H9 (cell line): Measurements from ENCODE around the gene SEMA5A. TPM values are rescaled to one million over a fixed set of nuclear protein-coding genes. Genes with fewer than 3 reads are reported as not detected.

Source experiments
- DNase-seq: peaks from one replicate; pipeline ENCODE4 v3.0.0-alpha.2; 2017
- H2AFZ ChIP-seq: one replicate; pipeline ENCODE4 v1.6.1; 2013; ENCODE audit warnings: mild to moderate bottlenecking, low read length, control low read depth, moderate library complexity
- H2AK5ac ChIP-seq: 2 replicates; pipeline ENCODE4 v1.6.1; 2013; ENCODE audit warnings: low read length, control low read depth, mixed read lengths; ENCODE audit not compliant: insufficient read length
- H2BK120ac ChIP-seq: one replicate; pipeline ENCODE4 v1.6.1; 2013; ENCODE audit warnings: low read depth, mild to moderate bottlenecking, low read length, control low read depth, inconsistent platforms; ENCODE audit not compliant: poor library complexity, severe bottlenecking
- H2BK12ac ChIP-seq: 2 replicates; pipeline ENCODE4 v1.6.1; 2013; ENCODE audit warnings: low read length, control low read depth, mixed read lengths, low read depth; ENCODE audit not compliant: insufficient read length
- H2BK15ac ChIP-seq: 2 replicates; pipeline ENCODE4 v1.6.1; 2013; ENCODE audit warnings: low read depth, low read length, control low read depth
- H2BK20ac ChIP-seq: one replicate; pipeline ENCODE4 v1.6.1; 2013; ENCODE audit warnings: low read depth, mild to moderate bottlenecking, low read length, control low read depth, inconsistent platforms; ENCODE audit not compliant: poor library complexity, severe bottlenecking
- H2BK5ac ChIP-seq: 2 replicates; pipeline ENCODE4 v1.6.1; 2013; ENCODE audit warnings: low read length, control low read depth, mixed read lengths; ENCODE audit not compliant: insufficient read length
- H3K14ac ChIP-seq: 2 replicates; pipeline ENCODE4 v1.6.1; 2013; ENCODE audit warnings: low read length, control low read depth; ENCODE audit not compliant: insufficient read depth
- H3K18ac ChIP-seq: 2 replicates; pipeline ENCODE4 v1.6.1; 2013; ENCODE audit warnings: low read depth, mild to moderate bottlenecking, mixed read lengths, low read length, control low read depth; ENCODE audit not compliant: insufficient read length
- H3K23ac ChIP-seq: 2 replicates; pipeline ENCODE4 v1.6.1; 2013; ENCODE audit warnings: low read length, control low read depth, mixed read lengths, low read depth; ENCODE audit not compliant: insufficient read length
- H3K23me2 ChIP-seq: 2 replicates; pipeline ENCODE4 v1.6.1; 2013; ENCODE audit warnings: low read depth, mild to moderate bottlenecking, mixed read lengths, low read length, control low read depth; ENCODE audit not compliant: insufficient read length, poor library complexity, severe bottlenecking
- H3K27ac ChIP-seq: 2 replicates; pipeline ENCODE4 v1.5.1; 2013; ENCODE audit warnings: low read length, control low read depth, mixed read lengths, low read depth; ENCODE audit not compliant: insufficient read length
- H3K27me3 ChIP-seq: 2 replicates; pipeline ENCODE4 v1.6.1; 2013; ENCODE audit warnings: low read length, control low read depth, inconsistent platforms; ENCODE audit not compliant: insufficient read depth
- H3K4ac ChIP-seq: 2 replicates; pipeline ENCODE4 v1.6.1; 2013; ENCODE audit warnings: low read depth, mild to moderate bottlenecking, control low read depth, inconsistent platforms, low read length, moderate library complexity
- H3K4me1 ChIP-seq: 2 replicates; pipeline ENCODE4 v1.6.1; 2013; ENCODE audit warnings: low read length, control low read depth, inconsistent platforms; ENCODE audit not compliant: insufficient read depth
- H3K4me2 ChIP-seq: 2 replicates; pipeline ENCODE4 v1.6.1; 2013; ENCODE audit warnings: low read length, control low read depth, mixed read lengths; ENCODE audit not compliant: insufficient read length, insufficient read depth
- H3K56ac ChIP-seq: 2 replicates; pipeline ENCODE4 v1.6.1; 2013; ENCODE audit warnings: low read depth, mild to moderate bottlenecking, mixed read lengths, low read length, control low read depth; ENCODE audit not compliant: insufficient read length
- H3K79me1 ChIP-seq: 2 replicates; pipeline ENCODE4 v1.6.1; 2013; ENCODE audit warnings: low read depth, mild to moderate bottlenecking, moderate library complexity, low read length, control low read depth, inconsistent platforms; ENCODE audit not compliant: insufficient read depth, poor library complexity, severe bottlenecking
- H3K79me2 ChIP-seq: 2 replicates; pipeline ENCODE4 v1.6.1; 2013; ENCODE audit warnings: low read length, control low read depth, inconsistent platforms; ENCODE audit not compliant: insufficient read depth
- H3K9ac ChIP-seq: 2 replicates; pipeline ENCODE4 v1.6.1; 2013; ENCODE audit warnings: low read length, control low read depth, mixed read lengths; ENCODE audit not compliant: insufficient read length; ENCODE audit errors: extremely low read depth
- H3K9me3 ChIP-seq: one replicate; pipeline ENCODE4 v1.6.1; 2013; ENCODE audit warnings: low read depth, low read length, inconsistent platforms; ENCODE audit not compliant: control insufficient read depth
- H3T11ph ChIP-seq: one replicate; pipeline ENCODE4 v1.6.1; 2013; ENCODE audit warnings: mild to moderate bottlenecking, low read length, control low read depth, inconsistent platforms
- H4K20me1 ChIP-seq: one replicate; pipeline ENCODE4 v1.6.1; 2013; ENCODE audit not compliant: control insufficient read depth, insufficient read length, insufficient read depth
- H4K5ac ChIP-seq: 2 replicates; pipeline ENCODE4 v1.6.1; 2013; ENCODE audit warnings: low read depth, mild to moderate bottlenecking, mixed read lengths, low read length, control low read depth; ENCODE audit not compliant: insufficient read length
- H4K8ac ChIP-seq: replicated peaks from 2 replicates; pipeline ENCODE4 v1.6.1; 2013; ENCODE audit warnings: low read length, control low read depth, mixed read lengths, low read depth; ENCODE audit not compliant: insufficient read length
- H4K91ac ChIP-seq: 2 replicates; pipeline ENCODE4 v1.6.1; 2013; ENCODE audit warnings: low read depth, mild to moderate bottlenecking, moderate library complexity, mixed read lengths, low read length, control low read depth; ENCODE audit not compliant: insufficient read length
- H3K27ac Mint-ChIP-seq, 3 experiments: 2 replicates in 2 of 3; 3 replicates in 1 of 3; pipeline ENCODE4 v1.8.0; 2020 to 2021; ENCODE audit warnings: mixed read lengths in 3 of 3, mild to moderate bottlenecking in 1 of 3, moderate library complexity in 1 of 3
- H3K27me3 Mint-ChIP-seq: 2 replicates; pipeline ENCODE4 v1.8.0; 2021; ENCODE audit warnings: low read depth, mild to moderate bottlenecking, moderate library complexity, mixed read lengths
- H3K36me3 Mint-ChIP-seq, 3 experiments: 2 replicates in 2 of 3; 3 replicates in 1 of 3; pipeline ENCODE4 v1.8.0; 2020 to 2021; ENCODE audit warnings: low read depth in 3 of 3, mixed read lengths in 3 of 3; ENCODE audit not compliant: insufficient read depth in 1 of 3
- H3K4me1 Mint-ChIP-seq, 2 experiments: 2 replicates each; pipeline ENCODE4 v1.8.0; 2020; ENCODE audit warnings: mixed read lengths in 2 of 2
- H3K4me3 Mint-ChIP-seq, 2 experiments: 2 replicates in 1 of 2; 3 replicates in 1 of 2; pipeline ENCODE4 v1.8.0; 2020 to 2021; ENCODE audit warnings: mild to moderate bottlenecking in 2 of 2, mixed read lengths in 2 of 2, moderate library complexity in 1 of 2
- H3K9me3 Mint-ChIP-seq, 2 experiments: 2 replicates in 1 of 2; 3 replicates in 1 of 2; pipeline ENCODE4 v1.8.0; 2020; ENCODE audit warnings: mild to moderate bottlenecking in 2 of 2, mixed read lengths in 2 of 2, moderate library complexity in 1 of 2
- CTCF ChIP-seq: fragments of 200-600 bp; sonication (generic); conservative IDR thresholded peaks from 3 replicates; pipeline ENCODE4 v1.8.0; 2021; ENCODE audit warnings: antibody characterized with exemption, mild to moderate bottlenecking
- WGBS: extraction: QIAGEN DNeasy Blood & Tissue Kit; methylation state at CpG from one replicate; pipeline ENCODE4 v1.1.7; 2013; ENCODE audit warnings: missing lambda C conversion rate, low lambda C conversion rate, mixed read lengths; ENCODE audit not compliant: insufficient read length; ENCODE audit errors: extremely low coverage; 5-methylcytosine and 5-hydroxymethylcytosine counted together
- total RNA-seq: library from RNA; stranded (reverse); gene quantifications from 2 replicates; pipeline ENCODE4 v1.2.1, GENCODE V29; 2021

Gene SEMA5A
- total RNA-seq, 1 experiment from 2014 or later, result 4.3 TPM

GRCh38 chr5:9094582-9094981, 451.3 kb downstream of the SEMA5A start:
- Mint-ChIP-seq H3K36me3 (no peaks in the 10 kb centered on the region), H3K9me3 (no peaks in the 10 kb centered on the region), H3K4me3 (no peak overlapping the region), H3K27me3 (no peaks in the 10 kb centered on the region), H3K27ac (no peak overlapping the region), H3K4me1 (no peaks in the 10 kb centered on the region)
- Histone ChIP-seq H4K8ac (no peak overlapping the region), H3K4me1 (no peaks in the 10 kb centered on the region), H2BK120ac (no peak overlapping the region), H3K56ac (no peak overlapping the region), H3K23ac (no peak overlapping the region), H4K5ac (no peak overlapping the region), H2AFZ (no peak overlapping the region), H3K4ac (no peak overlapping the region), H3K79me2 (no peaks in the 10 kb centered on the region), H3K4me2 (no peak overlapping the region), H4K20me1 (no peaks in the 10 kb centered on the region), H3K14ac (no peak overlapping the region), H3K23me2 (no peaks in the 10 kb centered on the region), H3K9ac (no peak overlapping the region), H3K9me3 (no peaks in the 10 kb centered on the region), H2BK5ac (no peak overlapping the region), H3K27me3 (no peaks in the 10 kb centered on the region), H2BK15ac (no peak overlapping the region), H2BK12ac (no peak overlapping the region), H2AK5ac (no peak overlapping the region), H2BK20ac (no peak overlapping the region), H3T11ph (no peak overlapping the region), H4K91ac (no peak overlapping the region), H3K18ac (no peak overlapping the region), H3K79me1 (no peaks in the 10 kb centered on the region), H3K27ac (no peak overlapping the region)
- whole genome bisulfite sequencing, result no CpG with 5 or more reads among the region's 6 CpGs
- no peak for TF ChIP-seq CTCF
- no peak for DNase-seq
